DMS 273 (cell line): Measurements from ENCODE around the gene LDLRAD1.
"Not testable (repeated sequence)": the region's sequence is repeated elsewhere in the genome, so short reads cannot be mapped to it uniquely, and the experiment has no call there.

Experiments
- DNase-seq: peaks from one replicate; lab custom pipeline; 2025; ENCODE audit not compliant: unreplicated experiment; lab: John Stamatoyannopoulos, UW

Gene LDLRAD1

DNA sequence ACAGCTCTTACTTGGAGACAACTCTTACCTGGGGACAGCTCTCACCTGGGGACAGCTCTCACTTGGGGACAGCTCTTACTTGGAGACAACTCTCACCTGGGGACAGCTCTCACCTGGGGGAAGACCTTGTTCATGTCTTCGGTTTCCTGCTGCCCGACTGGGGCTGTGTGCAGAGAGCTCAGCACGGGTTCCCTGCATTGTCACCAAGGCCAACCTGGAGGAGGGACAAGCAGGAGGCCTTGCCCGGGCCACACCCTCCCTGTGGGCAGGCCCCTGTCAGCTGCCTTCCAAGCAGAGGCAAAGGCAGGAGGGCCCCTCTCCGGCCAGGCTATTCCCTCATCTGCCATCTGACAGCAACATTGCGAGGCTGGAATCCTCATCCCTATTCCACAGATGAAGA is at the start of gene LDLRAD1:
Gene LDLRAD1 (minus strand): TSS at position 208 of the 400 bp plus-strand sequence. CDS start 74 bp downstream, at position 134.
- no peak for DNase-seq

DNA sequence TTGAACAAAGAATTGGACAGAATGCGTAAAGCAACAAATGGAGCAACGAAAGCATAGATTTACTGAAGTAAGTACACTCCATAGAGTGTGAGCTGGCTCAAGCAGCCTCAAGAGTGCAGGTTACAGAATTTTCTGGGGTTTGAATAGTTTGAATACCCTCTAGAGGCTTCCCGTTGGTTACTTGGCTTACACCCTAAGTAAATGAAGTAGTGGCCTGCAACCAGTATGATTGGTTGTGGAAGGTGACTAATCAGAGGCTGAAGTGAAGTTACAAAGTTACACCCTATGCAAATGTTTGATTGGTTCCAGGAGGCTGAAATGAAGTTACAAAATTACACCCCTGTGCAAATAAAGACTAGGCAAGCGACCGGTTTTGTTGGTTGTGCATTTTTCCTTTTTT is 46.3 kb upstream of the LDLRAD1 start:
- no peak for DNase-seq

DNA sequence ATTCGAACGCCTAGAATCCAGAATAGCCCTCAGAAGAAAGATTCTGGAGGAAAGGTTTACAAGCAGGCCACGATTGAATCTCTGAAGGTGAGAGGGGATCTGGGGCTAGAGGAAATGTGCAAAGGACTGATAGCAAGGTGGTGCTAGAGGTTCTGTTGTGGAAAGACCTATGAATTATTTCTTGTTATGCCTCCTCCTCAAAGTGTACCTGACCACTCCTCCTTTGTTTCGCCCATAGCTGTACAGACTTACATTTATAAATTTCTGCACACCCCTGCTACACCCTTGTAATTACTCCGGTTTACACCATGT is 36.4 kb upstream of the LDLRAD1 start:
- DNase-seq, result peak; percentile 14

DNA sequence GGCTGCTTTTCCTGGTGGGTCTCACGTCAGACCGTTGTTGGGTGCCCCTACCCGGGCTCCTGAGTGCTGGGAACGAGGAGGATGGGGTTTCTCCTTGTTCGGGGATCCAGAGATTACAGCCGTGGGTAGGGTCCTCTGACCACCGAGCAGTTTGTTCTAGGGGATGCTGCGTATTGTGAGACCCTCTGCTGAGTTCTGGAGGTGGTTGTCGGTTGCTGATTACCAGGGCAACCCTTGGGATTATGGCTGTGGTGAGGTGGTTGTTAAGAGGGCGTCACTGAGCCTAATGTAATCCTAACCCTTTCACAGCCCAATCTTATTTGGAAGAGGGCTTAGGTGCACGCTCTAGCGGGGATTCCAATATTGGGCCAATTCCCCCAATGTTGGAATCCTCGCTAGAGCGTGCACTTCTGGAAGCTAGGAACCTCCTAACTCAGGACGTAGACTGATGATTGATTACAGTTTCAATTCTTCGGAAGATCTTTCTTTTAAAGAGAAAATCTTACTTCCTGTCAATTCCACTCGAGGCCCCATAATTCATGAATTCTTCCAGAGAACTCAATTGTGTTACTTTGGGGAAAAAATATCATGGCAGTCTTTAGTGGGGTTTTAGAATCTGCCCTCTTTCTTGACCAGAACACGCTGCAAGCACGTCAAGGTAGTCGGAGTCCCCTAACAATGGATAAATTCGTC is 35.9 kb upstream of the LDLRAD1 start:
- peak; percentile 61 for DNase-seq

DNA sequence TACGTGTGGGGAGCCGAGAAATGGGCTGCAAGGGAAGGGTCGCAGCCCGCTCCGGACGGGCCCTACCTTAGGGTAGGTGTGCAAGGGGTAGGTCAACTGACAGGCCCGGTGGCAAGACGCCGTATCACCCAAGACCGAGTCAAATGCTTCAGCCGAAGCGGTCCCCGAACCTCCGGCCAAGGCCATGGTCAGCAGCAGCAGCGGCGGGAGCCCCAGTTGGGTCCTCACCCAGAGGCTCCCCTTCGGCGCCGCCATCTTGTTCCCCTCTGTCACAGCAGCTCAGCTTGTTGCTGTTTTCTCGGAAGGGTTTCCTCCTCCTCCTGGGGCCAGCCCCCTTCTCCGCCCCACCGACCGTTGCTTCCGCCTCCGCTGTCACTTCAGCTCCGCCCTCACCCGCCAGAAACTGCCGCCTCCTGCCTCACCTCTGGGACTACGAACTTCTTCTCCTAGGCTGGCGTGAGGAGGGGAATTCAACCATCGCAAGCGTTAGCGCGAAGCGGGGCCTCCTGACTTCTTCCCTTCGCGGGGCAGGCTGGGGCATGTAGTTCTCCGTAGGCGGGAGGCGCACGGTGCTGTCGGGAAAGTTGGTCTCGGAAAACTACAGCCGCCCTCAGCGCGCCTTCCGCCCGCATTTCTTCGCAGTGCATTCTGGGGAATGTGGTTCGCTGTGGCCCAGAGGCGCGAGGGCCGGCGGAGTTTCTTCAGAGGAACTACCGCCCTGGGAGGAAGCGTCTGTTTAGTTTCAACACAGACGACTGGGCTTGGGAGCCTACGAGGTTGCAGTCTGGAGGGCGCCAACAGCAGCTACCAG is 35.2 kb upstream of the LDLRAD1 start, which contains the start of the genes TCEANC2 and TMEM59:
Gene TCEANC2 (plus strand): TSS at position 675 of the 811 bp plus-strand sequence. CDS start 815 bp downstream, outside the sequence.
Gene TMEM59 (minus strand): TSS at position 271 of the 811 bp plus-strand sequence. CDS start 16 bp downstream, at position 255.
- peak; percentile 99 for DNase-seq

- peak; percentile 71 for DNase-seq
Measured at GRCh38 chr1:54052431-54052933, 34.5 kb upstream of the LDLRAD1 start.

DNA sequence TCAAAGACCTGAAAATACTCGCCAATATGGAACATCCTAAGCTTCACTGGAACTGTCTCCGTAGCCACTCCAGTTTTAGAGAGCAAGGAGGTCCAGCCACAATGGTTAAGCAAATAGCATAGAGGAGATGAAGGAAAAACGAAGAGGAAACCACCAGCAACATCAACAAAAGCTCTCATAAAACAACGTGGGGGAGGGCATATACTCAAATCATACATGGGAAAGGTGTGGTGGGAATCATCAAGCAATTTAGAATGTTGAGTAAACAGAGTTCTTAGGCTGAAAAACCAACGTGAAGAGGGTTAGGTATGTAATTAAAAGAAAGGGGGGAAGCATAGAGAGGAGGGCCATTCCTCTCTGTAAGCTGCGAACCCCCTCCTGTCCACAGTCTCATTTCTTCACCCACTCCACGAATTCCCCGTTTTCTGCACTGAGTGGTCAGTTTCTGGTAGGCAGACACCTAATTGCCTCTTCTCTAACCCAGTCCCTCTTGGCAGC is 34.0 kb upstream of the LDLRAD1 start:
- DNase-seq, result peak; percentile 54

DNA sequence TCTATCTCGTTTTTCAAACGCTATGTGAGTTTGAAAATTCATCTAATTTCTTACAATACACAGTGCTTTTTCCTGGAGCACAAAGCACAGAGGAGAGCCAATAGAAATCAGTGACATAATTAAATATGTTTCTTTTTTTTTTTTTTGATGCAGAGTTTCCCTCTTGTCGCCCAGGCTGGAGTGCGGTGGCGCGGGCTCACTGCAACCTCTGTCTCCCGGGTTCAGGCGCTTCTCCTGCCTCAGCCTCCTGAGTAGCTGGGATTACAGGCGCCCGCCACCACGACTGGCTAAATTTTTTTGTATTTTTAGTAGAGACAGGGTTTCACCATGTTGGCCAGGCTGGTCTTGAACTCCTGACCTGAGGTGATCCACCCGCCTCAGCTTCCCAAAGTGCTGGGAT is 32.4 kb upstream of the LDLRAD1 start:
- not testable (repeated sequence) for DNase-seq

GRCh38 chr1:54047384-54048305 is 29.7 kb upstream of the LDLRAD1 start:
- no peak for DNase-seq

GRCh38 chr1:54046671-54047383 is 28.8 kb upstream of the LDLRAD1 start:
- no peak for DNase-seq

DNA sequence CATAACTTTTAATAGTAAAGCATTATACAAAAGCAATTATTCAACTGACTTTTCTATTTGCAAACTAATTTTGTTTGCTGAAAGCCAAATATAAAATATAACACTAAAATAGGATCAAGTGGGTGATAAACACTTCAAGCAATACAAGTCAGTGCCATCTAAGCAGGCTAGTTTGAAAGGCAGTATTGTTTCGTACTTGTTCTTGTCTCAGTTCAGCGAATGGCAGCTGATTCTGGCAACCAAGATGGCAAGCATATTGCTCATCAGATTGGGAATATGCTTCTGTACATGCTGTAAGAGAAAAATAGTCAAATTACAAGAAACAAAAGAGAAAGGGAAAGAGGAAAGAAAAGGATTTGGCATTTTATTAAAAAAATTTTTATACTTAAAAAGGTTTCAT is 27.5 kb upstream of the LDLRAD1 start:
- DNase-seq, result no peak

DNA sequence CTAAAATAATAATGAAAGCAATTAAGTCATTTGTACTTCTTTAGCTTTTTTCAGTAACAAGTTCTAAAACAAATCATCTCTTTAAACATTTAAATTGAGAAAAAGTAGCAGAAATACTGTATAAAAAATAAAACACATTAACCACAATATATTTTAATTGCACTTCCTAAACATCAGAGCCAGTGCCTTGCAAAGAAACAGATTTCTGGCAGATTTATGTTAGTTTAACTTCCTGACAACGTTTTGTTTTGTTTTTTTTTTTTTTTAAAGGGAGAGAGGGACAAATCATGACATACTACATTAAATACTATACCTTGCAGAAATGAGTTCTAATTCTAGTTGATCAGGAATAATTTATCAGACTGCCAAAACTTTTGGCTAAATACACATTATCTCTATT is 23.8 kb upstream of the LDLRAD1 start:
- no peak for DNase-seq

DNA sequence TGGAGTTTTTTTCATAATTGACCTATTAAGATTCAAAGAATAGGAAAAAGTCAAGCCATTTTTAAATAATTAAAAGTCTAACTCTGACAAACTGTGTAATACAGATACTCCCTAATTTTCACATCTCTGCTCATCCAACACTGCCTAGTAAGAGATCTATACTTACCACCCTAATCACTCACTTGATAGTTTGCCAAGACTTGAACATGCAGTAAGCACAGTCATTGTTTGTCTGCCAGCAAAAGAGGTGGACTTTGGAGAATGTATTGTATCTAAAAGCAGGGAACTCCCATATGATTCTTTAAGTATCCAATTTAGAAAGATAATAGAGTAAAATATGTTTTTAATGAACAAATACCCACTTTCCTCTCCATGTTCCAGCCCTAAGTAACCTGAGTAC is 19.5 kb upstream of the LDLRAD1 start:
- DNase-seq, result no peak

DNA sequence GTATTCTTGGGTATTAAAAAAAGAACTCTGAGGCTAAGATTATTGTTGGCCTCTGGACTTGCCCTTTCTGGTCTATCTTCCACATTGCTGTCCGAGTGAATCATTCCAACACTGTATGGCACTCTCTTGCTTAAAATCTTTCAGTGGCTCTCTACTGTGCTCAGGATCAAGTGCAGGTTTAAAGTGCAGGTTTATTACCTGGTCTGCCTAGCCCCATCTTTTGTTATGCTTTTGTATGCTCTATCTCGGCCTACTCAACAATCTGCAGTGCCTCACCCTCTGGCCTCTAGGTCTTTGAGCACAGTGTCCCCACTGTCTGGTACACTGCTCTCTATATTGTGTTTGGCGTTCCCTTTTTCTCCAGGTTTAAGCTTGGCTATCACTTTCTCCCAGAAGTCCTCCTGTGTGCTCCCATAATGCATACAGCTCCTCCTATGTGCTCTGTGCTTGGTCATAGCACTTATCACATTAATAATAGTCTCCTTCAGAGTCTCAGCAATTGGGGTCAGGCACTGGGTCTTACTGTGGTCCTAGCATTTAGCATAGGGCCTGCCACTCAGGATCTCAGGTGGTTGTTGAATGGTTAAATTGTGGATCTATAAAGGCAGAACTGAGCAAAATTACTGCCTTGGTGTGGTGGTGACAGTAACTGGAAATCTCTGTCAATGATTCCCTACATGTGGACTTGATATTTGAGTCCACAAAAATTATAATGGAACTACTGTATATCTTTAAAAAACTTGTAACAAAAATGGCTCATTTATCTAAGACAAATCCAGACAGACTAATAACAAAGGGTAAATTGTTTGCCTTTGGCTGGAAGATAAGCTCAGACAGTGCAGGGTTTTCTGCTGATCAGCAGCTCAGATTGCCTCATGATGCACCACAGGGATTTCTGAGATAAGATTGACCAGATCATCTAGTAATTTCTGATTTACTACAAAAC is 10.6 kb upstream of the LDLRAD1 start:
- no peak for DNase-seq

DNA sequence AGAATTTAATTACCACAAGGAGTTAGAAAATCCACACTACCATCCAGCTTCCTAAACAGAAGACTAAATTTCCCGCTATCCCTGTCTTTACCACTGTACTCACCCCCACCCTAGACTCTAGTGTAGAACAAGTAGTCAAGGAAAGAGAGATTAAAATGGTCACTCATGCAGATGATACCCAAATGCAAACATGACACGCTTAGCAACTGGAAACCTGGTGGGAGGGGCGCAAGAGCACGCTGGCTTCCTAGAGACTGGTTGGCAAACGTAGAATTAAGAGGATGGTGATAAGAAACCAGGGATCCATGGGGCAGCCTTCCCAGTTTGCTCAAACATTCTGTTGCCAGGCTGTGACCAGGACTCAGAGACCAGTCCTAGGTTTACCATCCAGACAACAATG is 9.9 kb upstream of the LDLRAD1 start:
- no peak for DNase-seq

GRCh38 chr1:54024811-54025210 is 6.8 kb upstream of the LDLRAD1 start:
- DNase-seq, result not testable (repeated sequence)

GRCh38 chr1:54024358-54024757 is 6.4 kb upstream of the LDLRAD1 start:
- no peak for DNase-seq

DNA sequence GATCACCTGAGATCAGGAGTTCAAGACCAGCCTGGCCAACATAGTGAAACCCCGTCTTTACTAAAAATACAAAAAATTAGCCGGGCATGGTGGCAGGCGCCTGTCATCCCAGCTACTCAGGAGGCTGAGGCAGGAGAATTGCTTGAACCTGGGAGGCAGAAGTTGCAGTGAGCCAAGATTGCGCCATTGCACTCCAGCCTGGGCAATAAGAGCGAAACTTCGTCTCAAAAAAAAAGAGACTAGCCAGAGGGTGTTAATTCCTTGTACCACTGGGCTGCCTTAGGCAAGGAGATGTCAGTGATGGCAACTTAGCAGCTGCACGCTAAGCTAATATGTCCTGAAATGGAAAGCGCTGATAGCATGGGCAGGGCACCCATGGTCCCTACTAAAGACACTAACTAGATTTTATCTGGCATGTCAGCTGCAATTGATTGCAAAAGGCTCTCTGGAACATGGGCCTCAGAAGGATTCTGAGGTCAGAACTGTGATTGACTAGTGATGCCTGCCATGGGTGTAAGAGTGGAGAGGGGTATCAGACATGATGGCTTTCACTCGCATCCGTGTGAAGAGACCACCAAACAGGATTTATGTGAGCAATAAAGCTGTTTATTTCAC is 1.7 kb upstream of the LDLRAD1 start:
- DNase-seq, result not testable (repeated sequence)

GRCh38 chr1:54018635-54019034 is 649 bp upstream of the LDLRAD1 start:
- no peak for DNase-seq
